HG03108 (cell line): ENCODE results near the gene MEGF8.

Source experiments
- ATAC-seq: cut with Tn5 transposase; IDR thresholded peaks from one replicate; pipeline ENCODE4 v1.9.1; 2021; ENCODE audit warnings: moderate library complexity; ENCODE audit not compliant: unreplicated experiment

The MEGF8 gene

DNA sequence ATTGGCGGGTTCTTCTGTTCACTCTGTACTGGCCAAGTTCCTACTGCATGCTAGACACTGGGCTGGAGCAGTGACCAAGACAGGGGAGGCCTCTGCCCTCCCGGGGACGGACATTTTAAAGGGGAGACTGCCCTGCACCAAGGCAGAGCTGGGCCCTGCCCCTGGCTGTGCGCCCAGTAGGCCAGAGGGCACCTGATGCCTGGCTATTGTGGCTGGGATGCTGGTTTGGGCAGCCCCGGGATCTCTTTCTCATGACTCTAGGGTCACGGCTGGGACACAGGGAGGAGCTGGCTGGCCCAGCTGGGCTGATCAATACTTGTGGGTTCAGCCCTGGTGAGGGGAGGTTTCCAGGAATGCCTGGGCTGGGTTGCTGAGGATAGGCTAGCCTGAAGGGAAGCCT lies 84.0 kb downstream of the MEGF8 start:
- ATAC-seq = no peak

- no peak for ATAC-seq
Observed at GRCh38 chr19:42410371-42410770, 84.9 kb downstream of the MEGF8 start.

GRCh38 chr19:42411581-42412178 lies 86.2 kb downstream of the MEGF8 start:
- no peak for ATAC-seq

GRCh38 chr19:42412227-42412626 lies 86.8 kb downstream of the MEGF8 start:
- no peak for ATAC-seq

DNA sequence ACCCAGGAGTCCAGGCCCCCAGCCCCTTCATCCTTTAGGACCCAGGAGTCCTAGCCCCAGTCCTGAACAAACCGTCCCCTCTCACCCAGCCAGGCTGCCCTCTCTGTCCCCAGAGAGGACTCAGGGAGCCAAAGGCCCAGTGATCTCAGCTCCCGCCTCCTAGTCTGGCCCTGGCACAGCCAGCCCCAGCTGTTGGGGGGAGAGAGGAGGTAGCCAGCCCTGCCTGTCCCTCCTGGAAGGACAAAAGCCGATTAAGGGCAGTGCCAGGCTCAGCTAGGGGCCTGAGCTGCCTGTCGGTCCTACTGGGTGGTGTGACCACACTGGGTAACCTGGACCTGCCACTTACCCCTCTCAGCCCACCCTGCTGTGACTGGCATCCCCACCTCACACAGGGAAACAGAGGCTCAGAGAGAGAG lies 87.2 kb downstream of the MEGF8 start:
- ATAC-seq = no peak

DNA sequence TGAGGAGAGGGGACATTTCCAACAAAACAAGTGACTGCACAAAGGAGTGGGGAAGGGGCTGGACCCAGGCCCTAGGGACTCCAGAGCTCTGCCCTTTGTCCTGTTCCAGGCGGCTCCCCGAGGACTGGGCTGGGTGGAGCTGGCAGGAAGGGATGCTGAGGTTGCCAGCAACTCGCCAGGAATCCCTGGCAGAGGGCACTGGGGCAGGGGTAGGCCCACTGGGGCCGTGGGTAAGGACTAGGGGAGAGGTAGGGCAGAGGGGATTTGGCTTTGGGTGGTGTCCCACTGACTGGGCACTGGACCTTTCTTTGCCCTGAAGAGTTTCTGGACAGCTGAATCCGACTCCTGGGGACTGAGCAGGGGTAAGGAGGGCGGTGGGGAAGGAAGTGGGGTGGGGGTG lies 93.9 kb downstream of the MEGF8 start:
- ATAC-seq = no peak

- ATAC-seq = no peak
Observed at GRCh38 chr19:42420055-42420544, 94.7 kb downstream of the MEGF8 start.

- ATAC-seq = no peak
Observed at GRCh38 chr19:42421101-42421500, 95.7 kb downstream of the MEGF8 start.

DNA sequence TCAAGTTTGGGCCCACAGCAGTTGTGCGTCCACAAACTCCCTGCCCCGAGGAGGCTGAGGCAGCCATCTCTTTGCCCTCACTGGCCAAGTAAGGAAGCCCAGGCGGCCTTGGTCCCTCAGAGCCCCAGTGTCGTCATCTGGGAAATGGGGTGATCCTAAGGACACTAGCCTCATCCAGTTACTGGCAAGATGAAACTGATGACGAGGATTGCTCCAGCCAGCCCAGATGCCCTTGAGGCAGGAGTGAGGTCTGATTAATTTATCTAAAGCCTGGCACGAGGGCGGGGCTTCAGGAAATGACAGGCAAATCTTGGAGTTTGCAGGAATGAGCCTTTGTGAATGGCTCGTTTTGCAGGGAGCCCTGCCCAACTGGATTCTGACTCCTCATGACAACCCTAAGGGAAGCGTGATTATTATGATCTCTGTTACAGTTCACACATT lies 96.2 kb downstream of the MEGF8 start:
- no peak for ATAC-seq

- ATAC-seq = no peak
Observed at GRCh38 chr19:42422092-42422900, 96.9 kb downstream of the MEGF8 start.

DNA sequence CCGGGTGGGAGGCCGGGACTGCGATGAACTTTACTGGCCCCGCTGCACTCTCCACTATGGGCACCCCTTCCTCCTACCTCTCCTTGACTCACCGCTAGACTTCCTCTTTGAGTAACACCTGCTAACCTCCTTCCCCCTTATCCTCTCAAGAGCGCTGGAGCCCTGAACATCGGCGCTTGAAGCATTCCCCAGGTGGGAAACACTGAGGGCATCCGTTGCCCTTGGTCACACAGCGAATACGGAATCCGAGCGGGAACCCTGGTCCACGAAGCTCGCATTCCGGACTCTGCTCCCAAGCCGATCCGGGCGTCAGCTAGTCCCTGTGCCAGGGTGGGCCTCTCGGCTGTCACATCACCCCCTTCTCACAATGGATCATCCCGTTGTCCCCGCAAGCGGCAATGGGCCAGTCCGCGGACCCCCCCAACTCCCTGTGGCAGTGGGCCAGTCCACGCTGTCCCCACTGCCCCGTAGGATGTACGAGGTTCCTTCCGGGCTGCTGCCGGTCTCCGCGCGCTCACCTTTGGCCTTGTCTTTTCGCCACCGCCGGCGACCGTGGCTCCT lies 97.5 kb downstream of the MEGF8 start:
- peak; percentile 34 for ATAC-seq

DNA sequence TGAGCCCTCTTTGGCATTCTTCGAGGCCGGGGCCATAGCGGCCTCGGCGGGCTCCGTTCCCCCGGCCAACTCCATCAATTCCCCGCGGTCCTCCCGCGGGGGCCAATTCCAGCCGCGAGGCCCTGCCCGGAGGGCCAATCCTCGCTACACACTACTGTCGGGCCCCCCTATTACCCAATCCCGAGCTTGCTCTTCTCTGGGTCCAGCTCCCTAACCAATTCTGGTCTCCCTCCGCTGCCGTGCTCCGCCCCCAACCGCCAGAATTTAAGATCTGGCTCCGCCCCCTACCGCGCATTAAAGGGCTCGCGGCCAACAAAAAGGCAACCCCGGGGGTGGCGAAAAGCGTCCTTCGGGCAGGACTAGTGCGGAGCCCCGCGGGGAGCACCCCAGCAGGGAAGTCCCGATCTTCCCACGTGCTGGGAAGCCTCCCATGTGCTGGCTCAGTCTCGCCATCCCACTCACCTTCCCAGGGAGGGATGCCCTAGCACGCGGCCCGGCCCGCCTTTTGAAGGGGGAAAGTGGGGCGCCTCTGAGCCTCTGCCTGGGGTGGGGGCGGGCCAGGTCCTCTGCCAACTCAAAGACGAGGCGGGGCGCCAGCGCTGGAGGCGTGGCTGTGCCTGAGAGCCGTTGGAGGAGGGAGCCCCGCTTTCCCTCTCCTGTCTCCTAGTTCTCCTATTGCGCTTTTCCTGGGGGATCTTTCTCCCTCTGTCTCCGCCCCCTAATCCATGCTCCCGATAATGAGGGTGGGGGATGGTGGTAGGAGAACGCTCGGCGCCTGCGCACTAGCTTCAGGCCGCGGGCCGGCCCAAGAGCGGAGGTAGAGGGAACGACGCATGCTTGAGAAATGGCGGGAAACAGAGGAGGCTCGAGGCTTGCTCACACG lies 98.3 kb downstream of the MEGF8 start:
- peak; percentile 90 for ATAC-seq

- ATAC-seq = no peak
Observed at GRCh38 chr19:42424345-42424707, 98.9 kb downstream of the MEGF8 start.

DNA sequence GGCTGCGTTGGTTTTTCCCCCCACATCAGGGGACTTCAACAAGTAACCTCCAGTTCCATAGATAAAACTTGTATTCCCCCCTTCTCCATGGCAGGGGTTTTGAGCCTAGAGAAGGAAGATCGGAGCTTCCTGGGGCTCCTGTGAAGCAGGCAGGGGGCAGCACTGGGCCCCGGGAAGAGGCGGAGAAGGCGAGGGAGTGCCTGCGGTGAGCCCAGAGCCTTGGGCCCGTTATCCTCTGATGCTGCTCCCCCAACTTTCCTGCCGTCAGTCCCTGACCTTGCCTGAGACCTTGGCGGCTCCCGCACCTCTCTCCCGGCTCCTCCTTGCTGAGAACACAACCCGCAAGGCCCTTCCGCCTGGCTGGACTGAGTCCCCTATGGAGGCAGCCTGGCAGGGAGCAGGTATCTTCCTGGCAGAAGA lies 99.3 kb downstream of the MEGF8 start:
- no peak for ATAC-seq

- ATAC-seq = no peak
Observed at GRCh38 chr19:42426643-42427042, 101.2 kb downstream of the MEGF8 start.

DNA sequence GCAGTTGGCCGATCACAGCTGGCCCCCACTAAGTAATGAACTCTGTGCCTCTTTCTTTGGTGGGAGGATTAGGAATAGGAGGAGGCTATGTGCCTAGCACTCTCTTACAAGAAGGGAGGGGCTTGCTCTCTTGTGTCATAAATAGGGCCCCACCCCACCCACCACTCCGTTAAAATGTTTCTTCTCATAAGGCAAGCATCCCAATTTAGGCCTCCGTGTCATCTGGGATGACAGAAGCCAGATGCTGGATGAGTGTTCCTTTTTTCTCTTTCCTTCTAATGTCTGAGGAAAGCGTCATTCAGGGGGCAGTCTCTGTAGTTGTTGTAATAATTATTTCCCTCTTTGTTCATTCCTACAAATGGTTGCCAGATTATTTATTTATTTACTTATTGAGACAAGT lies 101.9 kb downstream of the MEGF8 start, which contains the start of gene LIPE:
TSS of gene LIPE (minus strand) at position 76 of the 400 bp plus-strand sequence. CDS start 239 bp downstream, outside the sequence.
- no peak for ATAC-seq
